Adipose tissue (tissue), 3 donors: ENCODE results near the gene METTL25B. TPM values are rescaled to one million over a fixed set of nuclear protein-coding genes. Genes with fewer than 3 reads are reported as not detected.
A peak's percentile ranks its signal among the peaks of the same experiment; 100 is the strongest.
"Not testable (repeated sequence)": the region's sequence is repeated elsewhere in the genome, so short reads cannot be mapped to it uniquely, and the experiment has no call there.

Experiments used
- H3K27ac ChIP-seq: one replicate; pipeline ENCODE4 v1.5.1; 2013; ENCODE audit warnings: low read depth, low read length
- WGBS, 3 donors: extraction: QIAGEN DNeasy Blood & Tissue Kit; methylation state at CpG; one replicate each; pipeline ENCODE4 v1.1.7; 2013; 5-methylcytosine and 5-hydroxymethylcytosine counted together
- polyA plus RNA-seq, 3 donors: library from polyadenylated mRNA; stranded (reverse); fragments of 200-250 nt; gene quantifications; one replicate each; pipeline ENCODE4 v1.2.3, GENCODE V29; 2013
- donor health status: healthy with polysubstance abuse.
- donor health status: Bipolar disorder and iron deficiency.
- donor health status: healthy.

Gene METTL25B
- polyA plus RNA-seq, 3 donors: 22.7 to 25.4 (median 24.6) TPM

DNA sequence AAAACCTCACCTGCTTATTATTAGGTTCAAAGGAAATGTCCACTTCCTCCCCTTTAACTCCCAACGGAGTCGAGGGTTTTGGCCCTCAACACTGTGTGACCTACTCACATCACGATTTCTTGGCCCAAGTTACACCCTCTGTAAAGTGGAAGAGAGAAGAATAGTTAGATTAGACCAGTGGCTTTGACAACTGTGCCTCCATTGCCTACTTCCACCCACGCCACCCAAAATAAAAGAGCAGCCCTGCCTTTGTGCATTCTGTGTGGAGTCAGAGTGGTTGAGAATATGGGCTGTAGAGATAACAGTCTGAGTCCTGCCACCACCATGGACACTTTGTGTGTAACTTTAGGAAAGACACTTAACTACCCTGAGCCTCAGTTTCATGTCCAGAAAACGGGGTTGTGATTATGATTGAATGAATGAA lies 27.3 kb downstream of the METTL25B start:
- no peak overlapping the region for H3K27ac ChIP-seq
- 50 to 75% (median 55%) methylated on average over 5 of the region's 5 CpGs for WGBS, 3 donors

DNA sequence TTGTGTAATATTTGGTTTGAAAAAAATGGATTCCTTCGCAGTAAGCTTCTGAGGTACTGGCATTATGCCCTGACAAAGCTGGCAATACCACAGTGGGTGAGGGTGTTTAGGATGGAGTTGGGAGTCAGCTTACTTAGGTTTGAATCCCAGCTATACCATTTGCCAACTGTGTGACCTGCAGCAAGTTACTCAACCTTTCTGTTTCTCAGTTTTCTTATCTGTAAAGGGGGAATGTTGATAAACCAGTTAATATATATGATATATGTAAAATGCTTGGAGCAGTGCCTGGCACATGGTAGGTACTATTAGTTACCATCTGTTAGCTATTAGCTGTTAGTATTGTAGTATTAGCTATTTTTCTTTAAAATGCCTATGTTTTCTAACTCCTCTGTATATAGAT lies 28.1 kb downstream of the METTL25B start:
- 96 to 100% (median 97%) methylated on average over 1 of the region's 1 CpG for WGBS, 3 donors
- H3K27ac ChIP-seq: no peak overlapping the region

DNA sequence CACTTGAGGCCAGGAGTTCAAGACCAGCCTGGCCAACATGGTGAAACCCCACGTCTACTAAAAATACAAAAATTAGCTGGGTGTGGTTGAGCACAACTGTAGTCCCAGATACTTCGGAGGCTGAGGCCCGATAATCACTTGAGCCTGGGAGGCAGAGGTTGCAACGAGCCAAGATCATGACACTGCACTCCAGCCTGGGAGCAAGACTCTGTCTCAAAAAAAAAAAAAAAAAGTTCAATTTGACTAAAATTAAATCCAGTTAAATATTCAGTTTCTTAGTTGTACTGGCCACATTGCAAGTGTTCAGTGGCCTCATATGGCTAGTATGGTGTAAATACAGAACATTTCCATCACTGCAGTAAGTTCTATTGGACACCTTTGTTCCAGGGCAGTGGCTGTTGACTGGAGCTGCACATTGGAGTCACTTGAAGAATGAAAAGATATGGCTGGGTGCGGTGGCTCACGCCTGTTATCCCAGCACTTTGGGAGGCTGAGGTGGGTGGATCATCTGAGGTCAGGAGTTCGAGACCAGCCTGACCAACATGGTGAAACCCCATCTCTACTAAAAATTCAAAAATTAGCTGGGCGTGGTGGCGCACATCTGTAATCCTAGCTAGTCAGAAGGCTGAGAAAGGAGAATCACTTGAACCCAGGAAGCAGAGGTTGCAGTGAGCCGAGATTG lies 29.4 kb downstream of the METTL25B start:
- H3K27ac ChIP-seq: not testable (repeated sequence)
- 83 to 91% (median 86%) methylated on average over 10 of the region's 10 CpGs for WGBS, 3 donors

- 65 to 73% (median 67%) methylated on average over 6 of the region's 6 CpGs for WGBS, 3 donors
- no peak overlapping the region for H3K27ac ChIP-seq
Observed at GRCh38 chr1:156760092-156760795, 32.0 kb downstream of the METTL25B start.

GRCh38 chr1:156760796-156761104 lies 32.5 kb downstream of the METTL25B start:
- 74 to 86% (median 83%) methylated on average over 4 of the region's 4 CpGs for WGBS, 3 donors
- no peak overlapping the region for H3K27ac ChIP-seq

GRCh38 chr1:156765136-156765535 lies 36.9 kb downstream of the METTL25B start:
- not testable (repeated sequence) for H3K27ac ChIP-seq
- 93 to 98% (median 94%) methylated on average over 13 to 15 of the region's 15 CpGs for WGBS, 3 donors

- 67 to 85% (median 74%) methylated on average over 5 of the region's 5 CpGs for WGBS, 3 donors
- H3K27ac ChIP-seq: no peak overlapping the region
Observed at GRCh38 chr1:156765666-156766065, 37.4 kb downstream of the METTL25B start.

- 7 to 9% (median 9%) methylated on average over 14 of the region's 14 CpGs for WGBS, 3 donors
- no peak overlapping the region for H3K27ac ChIP-seq
Observed at GRCh38 chr1:156766298-156767100, 38.2 kb downstream of the METTL25B start.

GRCh38 chr1:156767101-156767878 lies 39.0 kb downstream of the METTL25B start, which contains the start of gene PRCC:
Gene PRCC (plus strand): TSS chr1:156767535. CDS start chr1:156767772, 237 bp downstream.
- H3K27ac ChIP-seq: peak within 1 kb of the TSS; percentile 45
- WGBS, 3 donors: 0% methylated on average over 49 to 50 of the region's 50 CpGs

DNA sequence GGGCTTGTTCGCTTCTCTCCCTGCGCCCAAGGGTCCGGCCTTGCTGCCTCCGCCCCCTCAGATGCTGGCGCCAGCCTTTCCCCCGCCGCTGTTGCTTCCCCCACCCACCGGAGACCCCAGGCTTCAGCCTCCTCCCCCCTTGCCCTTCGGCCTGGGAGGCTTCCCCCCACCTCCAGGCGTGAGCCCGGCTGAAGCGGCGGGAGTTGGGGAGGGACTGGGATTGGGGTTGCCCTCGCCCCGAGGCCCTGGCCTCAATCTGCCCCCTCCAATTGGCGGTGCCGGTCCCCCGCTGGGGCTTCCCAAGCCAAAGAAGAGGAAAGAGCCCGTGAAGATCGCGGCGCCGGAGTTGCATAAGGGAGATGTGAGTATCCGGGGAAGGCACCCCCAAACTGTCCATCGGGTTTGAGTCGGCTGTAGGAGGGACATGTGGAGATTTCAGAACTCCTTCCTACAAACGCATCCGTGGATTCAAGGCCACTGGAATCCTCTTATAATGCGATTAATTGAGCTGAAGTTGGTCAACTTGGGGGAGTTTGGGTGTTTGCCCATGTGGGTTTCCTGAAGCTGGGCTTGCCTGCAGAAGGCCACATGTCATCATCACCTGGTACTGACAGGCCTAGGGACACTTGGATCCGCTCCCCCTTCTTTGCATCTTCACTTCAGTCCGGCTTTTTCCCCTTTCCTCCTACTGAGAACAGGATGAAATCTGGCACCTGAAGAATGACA lies 39.8 kb downstream of the METTL25B start:
- H3K27ac ChIP-seq: no peak overlapping the region
- 0 to 1% (median 0%) methylated on average over 31 of the region's 31 CpGs for WGBS, 3 donors

GRCh38 chr1:156768610-156769295 lies 40.5 kb downstream of the METTL25B start:
- WGBS, 3 donors: 14 to 31% (median 30%) methylated on average over 8 of the region's 8 CpGs
- no peak overlapping the region for H3K27ac ChIP-seq

- H3K27ac ChIP-seq: no peak overlapping the region
- WGBS, 3 donors: 83 to 94% (median 89%) methylated on average over 3 of the region's 3 CpGs
Observed at GRCh38 chr1:156772222-156772621, 44.0 kb downstream of the METTL25B start.

- 42 to 53% (median 44%) methylated on average over 9 of the region's 9 CpGs for WGBS, 3 donors
- no peak overlapping the region for H3K27ac ChIP-seq
Observed at GRCh38 chr1:156772728-156773497, 44.6 kb downstream of the METTL25B start.

DNA sequence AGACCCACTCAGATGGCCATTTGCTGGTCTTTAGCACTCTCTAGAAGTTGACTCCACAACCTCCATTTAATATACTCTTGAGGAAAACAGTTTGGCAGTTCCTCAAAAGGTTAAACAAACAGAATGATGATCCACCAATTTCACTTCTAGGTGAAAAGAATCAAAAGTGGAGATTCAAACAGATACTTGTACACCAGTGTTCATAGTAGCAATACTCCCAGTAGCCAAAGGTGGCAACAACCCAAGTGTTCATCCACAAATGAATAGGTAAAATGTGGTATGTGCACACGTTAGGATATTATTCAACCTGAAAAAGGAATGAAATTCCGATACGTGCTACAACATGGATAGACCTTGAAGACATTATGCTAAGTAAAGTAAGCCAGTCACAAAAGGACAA lies 45.3 kb downstream of the METTL25B start:
- 88 to 94% (median 90%) methylated on average over 3 of the region's 3 CpGs for WGBS, 3 donors
- no peak overlapping the region for H3K27ac ChIP-seq

DNA sequence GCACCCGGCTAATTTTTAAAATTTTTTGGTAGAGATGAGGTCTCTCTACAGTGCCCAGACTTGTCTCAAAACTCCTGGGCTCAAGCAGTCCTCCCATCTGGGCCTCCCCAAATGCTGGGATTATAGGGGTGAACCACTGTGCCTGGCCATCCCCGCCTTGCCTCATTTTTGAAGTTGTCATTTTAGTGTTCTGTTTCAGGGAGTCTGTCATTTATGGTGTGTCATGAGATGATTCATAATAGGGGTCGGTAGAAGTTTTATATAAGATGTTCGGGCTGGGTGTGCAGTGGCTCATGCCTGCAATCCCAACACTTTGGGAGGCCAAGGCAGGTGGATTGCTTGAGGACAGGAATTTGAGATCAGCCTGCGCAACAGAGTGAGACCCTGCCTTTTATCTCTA lies 47.5 kb downstream of the METTL25B start:
- WGBS, 3 donors: 86 to 90% (median 86%) methylated on average over 5 of the region's 5 CpGs

DNA sequence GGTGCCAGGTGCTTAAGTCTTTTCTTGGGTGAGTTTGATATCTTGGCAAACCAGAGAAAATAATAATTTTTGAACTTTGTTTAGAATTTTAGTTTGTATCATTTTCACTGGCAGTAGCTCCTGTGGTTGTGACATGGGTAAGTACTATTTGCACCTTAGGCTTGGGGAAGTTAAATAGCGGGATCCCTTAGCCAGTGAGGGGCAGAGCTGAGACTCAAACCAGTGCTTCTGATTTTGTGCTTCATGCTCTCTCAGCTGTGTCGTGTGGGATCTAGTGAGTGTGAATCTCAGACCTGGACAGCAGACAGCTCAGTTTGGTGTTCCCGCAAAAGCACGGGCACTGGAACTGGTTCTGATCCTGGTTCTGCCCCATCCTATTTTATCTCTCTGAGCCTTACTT lies 48.7 kb downstream of the METTL25B start:
- WGBS, 3 donors: 68 to 73% (median 70%) methylated on average over 4 of the region's 4 CpGs
- no peak overlapping the region for H3K27ac ChIP-seq

More for the DNA sequence above, 47.5 kb downstream of the METTL25B start:
- no peak overlapping the region for H3K27ac ChIP-seq

GRCh38 chr1:156777573-156777972 lies 49.3 kb downstream of the METTL25B start:
- H3K27ac ChIP-seq: no peak overlapping the region
- 40 to 65% (median 60%) methylated on average over 1 of the region's 1 CpG for WGBS, 3 donors
